Activated B cell treated with CpG ODN at 0.5 μM for 24 hours (primary cell): ENCODE measurements around the gene CPTP. TPM values are rescaled to one million over a fixed set of nuclear protein-coding genes. Genes with fewer than 3 reads are reported as not detected.
"Not testable (repeated sequence)": the region's sequence is repeated elsewhere in the genome, so short reads cannot be mapped to it uniquely, and the experiment has no call there.

Experiments
- ATAC-seq: fragments of 200-7000 bp; cut with Tn5 transposase; one replicate; pipeline ENCODE4 v1.10.0; 2021; ENCODE audit warnings: low read depth, mild to moderate bottlenecking, moderate library complexity
- CTCF ChIA-PET: fragments of 350-600 bp; sonication (Branson Sonifier 250); formaldehyde crosslinking; loops from one replicate; lab custom pipeline; 2021; ENCODE audit warnings: antibody characterized with exemption; lab: Charles Lee
- POLR2A ChIA-PET: fragments of 350-600 bp; sonication (Branson Sonifier 250); formaldehyde crosslinking; loops from one replicate; lab custom pipeline; 2021; ENCODE audit warnings: antibody characterized with exemption; lab: Charles Lee
- DNase-seq: peaks from one replicate; pipeline ENCODE4 v3.0.0; 2022
- H3K27ac Mint-ChIP-seq: one replicate; pipeline ENCODE4 v1.8.0; 2020; ENCODE audit warnings: mixed read lengths
- H3K27me3 Mint-ChIP-seq: one replicate; pipeline ENCODE4 v1.8.0; 2021; ENCODE audit warnings: mixed read lengths
- H3K36me3 Mint-ChIP-seq: one replicate; pipeline ENCODE4 v1.8.0; 2021; ENCODE audit warnings: low read depth, mixed read lengths
- H3K4me1 Mint-ChIP-seq: one replicate; pipeline ENCODE4 v1.8.0; 2021; ENCODE audit warnings: mixed read lengths
- H3K4me3 Mint-ChIP-seq: one replicate; pipeline ENCODE4 v1.8.0; 2020; ENCODE audit warnings: mild to moderate bottlenecking, mixed read lengths
- H3K9me3 Mint-ChIP-seq: one replicate; pipeline ENCODE4 v1.8.0; 2020; ENCODE audit warnings: mixed read lengths
- CTCF ChIP-seq: fragments of 200-600 bp; IDR thresholded peaks from one replicate; pipeline ENCODE4 v1.8.0; 2022; ENCODE audit warnings: antibody characterized with exemption, mild to moderate bottlenecking
- intact Hi-C: fragments of 100-400 bp; cut with micrococcal nuclease; formaldehyde crosslinking; loops from one replicate; pipeline ENCODE4 v1.15.1; 2024
- total RNA-seq: library from RNA; stranded (reverse); gene quantifications from 2 replicates; pipeline ENCODE4 v1.2.3, GENCODE V29; 2022

CPTP gene
- total RNA-seq, 1 donor from 2014 or later = 15.3 TPM

DNA sequence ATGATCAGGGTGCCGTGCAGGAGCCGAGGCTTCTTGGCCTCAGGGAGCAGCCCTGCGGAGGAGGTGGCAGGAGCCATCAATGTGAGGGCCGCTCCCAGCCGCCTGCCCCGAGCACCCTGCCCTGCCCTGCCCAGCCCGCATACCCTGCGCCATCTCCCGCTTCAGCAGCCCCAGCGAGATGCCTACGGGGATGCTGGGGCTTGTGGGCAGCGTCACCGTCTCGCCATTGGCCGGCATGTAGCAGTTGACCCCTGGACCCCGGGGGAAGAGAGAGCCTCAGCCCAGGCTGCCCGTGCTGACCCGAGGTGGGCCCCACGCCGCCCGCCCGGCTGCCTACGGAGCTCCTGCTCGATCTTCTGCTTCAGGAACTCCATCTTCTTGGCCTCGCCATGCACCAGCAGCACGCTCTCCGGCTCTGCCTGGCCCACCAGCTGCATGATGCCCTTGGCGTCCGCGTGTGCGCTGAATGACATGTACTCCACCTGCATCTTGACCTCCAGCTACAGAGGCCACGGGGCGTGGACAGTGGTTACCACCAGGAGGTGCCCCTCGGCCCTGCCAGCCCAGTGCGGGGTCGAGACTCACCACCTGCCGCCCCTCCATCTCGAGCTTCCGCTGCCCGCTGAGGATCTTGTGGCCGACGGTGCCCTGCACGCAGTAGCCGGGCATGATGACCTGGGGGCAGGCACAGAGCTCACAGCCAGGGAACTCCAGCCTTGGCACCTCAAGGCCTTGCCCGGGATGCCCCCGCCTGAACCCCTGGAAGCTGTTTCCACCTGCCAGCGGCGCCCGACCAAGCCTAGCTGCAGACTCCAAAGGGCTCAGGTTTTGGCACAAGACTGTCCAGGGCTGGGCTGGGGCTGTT lies 11.9 kb upstream of the CPTP start:
- ChIA-PET CTCF (no interaction called here), POLR2A (interaction anchor here (0.9 kb wide), 1 partner anchor 63 kb away, joined by 4 read pairs; no protein-coding TSS in a partner anchor)
- peaks cover 39% of the 10 kb centered on the region for H3K36me3 Mint-ChIP-seq
- intact Hi-C loops = no loop called here
- no peak for TF ChIP-seq CTCF
- no peak overlapping the region for H3K27ac Mint-ChIP-seq
- ATAC-seq (no peak), DNase-seq (no peak)
- H3K9me3 Mint-ChIP-seq = no peaks in the 10 kb centered on the region
- H3K27me3 Mint-ChIP-seq = no peaks in the 10 kb centered on the region
- no peak overlapping the region for H3K4me3 Mint-ChIP-seq
- H3K4me1 Mint-ChIP-seq = peaks cover 7% of the 10 kb centered on the region

- ChIA-PET POLR2A (no interaction called here), CTCF (no interaction called here)
- intact Hi-C loops = no loop called here
- Mint-ChIP-seq H3K27me3 (no peaks in the 10 kb centered on the region), H3K36me3 (peaks cover 42% of the 10 kb centered on the region), H3K4me3 (no peak overlapping the region), H3K9me3 (no peaks in the 10 kb centered on the region), H3K4me1 (peaks cover 7% of the 10 kb centered on the region), H3K27ac (no peak overlapping the region)
- no peak for TF ChIP-seq CTCF
- DNase-seq (no peak), ATAC-seq (no peak)
Measured at GRCh38 chr1:1313500-1314236, 10.9 kb upstream of the CPTP start.

DNA sequence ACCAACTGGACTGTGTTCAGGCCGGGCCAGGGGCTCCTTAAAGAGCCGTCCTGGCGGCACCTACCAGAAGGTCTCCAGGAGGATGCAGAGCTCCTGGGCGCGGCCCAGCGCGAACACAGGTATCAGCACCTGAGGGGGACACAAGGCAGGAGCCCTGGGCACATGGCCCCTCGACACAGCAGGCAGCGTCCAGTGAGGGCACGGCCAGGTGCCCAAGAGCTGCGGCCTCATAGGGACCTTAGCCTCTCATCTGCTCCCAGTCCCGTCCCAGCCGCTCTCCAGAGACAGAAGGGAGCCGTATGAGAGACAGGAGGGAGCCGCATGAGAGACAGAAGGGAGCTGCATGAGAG lies 10.4 kb upstream of the CPTP start:
- Mint-ChIP-seq H3K9me3 (no peaks in the 10 kb centered on the region), H3K27me3 (no peaks in the 10 kb centered on the region), H3K27ac (no peak overlapping the region), H3K36me3 (peaks cover 48% of the 10 kb centered on the region), H3K4me3 (no peak overlapping the region), H3K4me1 (peaks cover 5% of the 10 kb centered on the region)
- ATAC-seq (no peak), DNase-seq (no peak)
- ChIA-PET POLR2A (no interaction called here), CTCF (no interaction called here)
- intact Hi-C loops = no loop called here
- no peak for TF ChIP-seq CTCF

DNA sequence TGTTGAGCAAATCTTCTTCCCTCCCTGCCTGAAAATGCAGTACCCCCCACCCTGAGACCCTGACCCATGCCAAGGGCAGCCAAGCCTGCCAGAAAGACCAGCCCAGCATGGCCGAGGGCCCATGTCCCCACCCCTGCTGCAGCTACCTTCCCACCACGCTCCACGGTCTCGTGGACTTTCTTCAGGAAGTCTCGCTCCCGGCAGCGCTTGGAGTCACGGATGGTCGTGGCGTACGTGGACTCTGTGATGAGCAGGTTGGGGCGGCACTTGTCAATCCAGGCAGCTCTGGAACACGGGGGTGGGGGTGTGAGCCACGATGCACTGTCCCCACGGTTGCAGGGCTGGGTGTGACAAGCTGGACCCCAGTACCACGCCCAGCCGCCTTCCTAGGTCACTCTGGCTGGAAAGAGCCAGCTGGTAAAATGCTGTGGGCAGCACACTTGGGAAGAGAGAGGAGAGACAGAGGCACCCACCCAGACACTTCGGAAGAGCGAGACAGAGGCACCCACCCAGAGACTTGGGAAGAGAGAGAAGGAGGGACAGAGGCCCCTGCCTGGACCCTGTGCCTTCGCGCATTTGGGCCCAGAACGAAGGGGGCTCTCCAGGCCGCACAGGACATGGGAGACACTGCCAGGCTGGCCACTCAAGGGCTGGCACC lies 9.8 kb upstream of the CPTP start:
- TF ChIP-seq CTCF = no peak
- ATAC-seq (no peak), DNase-seq (no peak)
- Mint-ChIP-seq H3K27me3 (no peaks in the 10 kb centered on the region), H3K27ac (no peak overlapping the region), H3K9me3 (no peaks in the 10 kb centered on the region), H3K36me3 (peaks cover 51% of the 10 kb centered on the region), H3K4me1 (no peaks in the 10 kb centered on the region), H3K4me3 (no peak overlapping the region)
- ChIA-PET POLR2A (no interaction called here), CTCF (no interaction called here)
- intact Hi-C loops = no loop called here

DNA sequence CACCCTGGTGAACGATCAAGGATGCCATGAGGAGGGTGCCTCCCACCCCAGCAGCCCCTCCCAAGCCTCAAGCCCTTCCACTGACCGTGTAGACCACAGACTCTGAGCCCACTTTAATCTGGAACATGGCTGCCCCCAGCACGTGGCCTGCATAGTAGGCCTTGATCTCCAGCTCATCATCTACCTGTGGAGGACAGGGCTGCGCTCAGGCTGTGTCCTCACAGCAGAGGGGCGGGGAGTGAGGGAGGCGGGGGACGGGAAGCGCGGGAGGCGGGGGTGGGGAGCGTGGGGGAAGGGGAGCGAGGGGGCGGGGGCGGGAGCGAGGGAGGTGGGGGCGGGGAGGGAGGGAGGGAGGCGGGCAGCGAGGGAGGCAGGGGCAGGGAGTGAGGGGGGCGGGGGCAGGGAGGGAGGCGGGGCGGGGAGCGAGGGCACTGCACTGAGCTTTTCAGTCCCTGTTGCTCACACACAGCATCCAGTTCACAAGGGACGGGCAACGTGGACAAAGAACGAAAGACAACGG lies 9.1 kb upstream of the CPTP start:
- ChIA-PET CTCF (no interaction called here), POLR2A (no interaction called here)
- DNase-seq (no peak), ATAC-seq (no peak)
- no peak overlapping the region for H3K27ac Mint-ChIP-seq
- intact Hi-C loops = no loop called here
- H3K4me3 Mint-ChIP-seq = no peak overlapping the region
- H3K27me3 Mint-ChIP-seq = no peaks in the 10 kb centered on the region
- H3K36me3 Mint-ChIP-seq = peaks cover 56% of the 10 kb centered on the region
- TF ChIP-seq CTCF = no peak
- H3K9me3 Mint-ChIP-seq = no peaks in the 10 kb centered on the region
- no peaks in the 10 kb centered on the region for H3K4me1 Mint-ChIP-seq

DNA sequence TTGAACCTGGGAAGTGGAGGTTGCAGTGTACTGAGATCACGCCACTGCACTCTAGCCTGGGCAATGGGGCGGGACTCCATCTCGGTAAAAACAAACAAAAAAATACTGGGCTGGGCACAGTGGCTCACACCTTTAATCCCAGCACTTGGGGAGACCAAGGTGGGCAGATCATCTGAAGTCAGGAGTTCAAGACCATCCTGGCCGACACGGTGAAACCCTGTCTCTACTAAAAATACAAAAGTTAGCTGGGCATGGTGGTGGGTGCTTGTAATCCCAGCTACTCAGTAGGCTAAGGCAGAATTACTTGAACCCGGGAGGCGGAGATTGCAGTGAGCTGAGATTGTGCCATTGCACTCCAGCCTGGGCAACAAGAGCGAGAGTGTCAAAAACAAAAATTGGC lies 8.4 kb upstream of the CPTP start:
- H3K27me3 Mint-ChIP-seq, H3K27ac Mint-ChIP-seq, ATAC-seq, CTCF ChIA-PET, intact Hi-C loops, H3K4me1 Mint-ChIP-seq, H3K9me3 Mint-ChIP-seq, DNase-seq, H3K4me3 Mint-ChIP-seq, POLR2A ChIA-PET: not testable (repeated sequence)
- peaks cover 53% of the 10 kb centered on the region for H3K36me3 Mint-ChIP-seq
